Measurements from ENCODE around the gene NAXE.

- no peak for TF ChIP-seq CTCF (IDR thresholded peaks at IDR 0.05)
- no peak for TF ChIP-seq POLR2A (IDR thresholded peaks at IDR 0.05)
Observed at GRCh38 chr1:156581661-156582387, 9.8 kb upstream of the NAXE start.
